HG03575 (cell line): ENCODE measurements around the gene FCHSD2.
"Not testable (repeated sequence)": the region's sequence is repeated elsewhere in the genome, so short reads cannot be mapped to it uniquely, and the experiment has no call there.

ENCODE experiments used
- ATAC-seq: cut with Tn5 transposase; IDR thresholded peaks from one replicate; pipeline ENCODE4 v1.9.1; 2021; ENCODE audit not compliant: unreplicated experiment, insufficient number of reproducible peaks, low FRiP score; ENCODE audit errors: extremely low read depth

FCHSD2 gene

GRCh38 chr11:72924568-72925190 lies 217.4 kb downstream of the FCHSD2 start:
- no peak for ATAC-seq

GRCh38 chr11:72921028-72921716 lies 220.9 kb downstream of the FCHSD2 start:
- no peak for ATAC-seq

GRCh38 chr11:72920001-72920400 lies 222.1 kb downstream of the FCHSD2 start:
- no peak for ATAC-seq

GRCh38 chr11:72918851-72919250 lies 223.3 kb downstream of the FCHSD2 start:
- ATAC-seq = no peak

GRCh38 chr11:72912253-72912652 lies 229.9 kb downstream of the FCHSD2 start:
- ATAC-seq = no peak

DNA sequence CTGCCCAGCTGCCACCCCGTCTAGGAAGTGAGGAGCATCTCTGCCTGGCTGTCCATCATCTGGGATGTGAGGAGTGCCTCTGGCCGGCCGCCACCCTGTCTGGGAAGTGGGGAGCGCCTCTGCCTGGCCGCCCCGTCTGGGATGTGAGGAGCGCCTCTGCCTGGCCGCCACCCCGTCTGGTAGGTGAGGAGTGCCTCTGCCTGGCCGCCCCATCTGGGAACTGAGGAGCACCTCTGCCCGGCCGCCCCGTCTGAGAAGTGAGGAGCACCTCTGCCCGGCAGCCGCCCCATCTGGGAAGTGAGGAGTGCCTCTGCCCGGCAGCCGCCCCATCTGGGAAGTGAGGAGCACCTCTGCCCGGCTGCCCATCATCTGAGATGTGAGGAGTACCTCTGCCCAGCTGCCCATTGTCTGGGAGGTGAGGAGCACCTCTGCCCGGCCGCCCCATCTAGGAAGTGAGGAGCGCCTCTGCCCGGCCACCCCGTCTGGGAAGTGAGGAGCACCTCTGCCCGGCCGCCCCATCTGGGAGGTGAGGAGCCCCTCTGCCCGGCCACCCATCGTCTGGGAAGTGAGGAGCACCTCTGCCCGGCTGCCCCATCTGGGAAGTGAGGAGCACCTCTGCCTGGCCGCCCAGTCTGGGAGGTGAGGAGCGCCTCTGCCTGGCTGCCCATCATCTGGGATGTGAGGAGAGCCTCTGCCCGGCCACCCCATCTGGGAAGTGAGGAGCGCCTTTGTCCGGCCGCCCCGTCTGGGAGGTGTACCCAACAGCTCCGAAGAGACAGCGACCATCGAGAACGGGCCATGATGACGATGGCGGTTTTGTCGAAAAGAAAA lies 232.3 kb downstream of the FCHSD2 start:
- ATAC-seq = not testable (repeated sequence)

DNA sequence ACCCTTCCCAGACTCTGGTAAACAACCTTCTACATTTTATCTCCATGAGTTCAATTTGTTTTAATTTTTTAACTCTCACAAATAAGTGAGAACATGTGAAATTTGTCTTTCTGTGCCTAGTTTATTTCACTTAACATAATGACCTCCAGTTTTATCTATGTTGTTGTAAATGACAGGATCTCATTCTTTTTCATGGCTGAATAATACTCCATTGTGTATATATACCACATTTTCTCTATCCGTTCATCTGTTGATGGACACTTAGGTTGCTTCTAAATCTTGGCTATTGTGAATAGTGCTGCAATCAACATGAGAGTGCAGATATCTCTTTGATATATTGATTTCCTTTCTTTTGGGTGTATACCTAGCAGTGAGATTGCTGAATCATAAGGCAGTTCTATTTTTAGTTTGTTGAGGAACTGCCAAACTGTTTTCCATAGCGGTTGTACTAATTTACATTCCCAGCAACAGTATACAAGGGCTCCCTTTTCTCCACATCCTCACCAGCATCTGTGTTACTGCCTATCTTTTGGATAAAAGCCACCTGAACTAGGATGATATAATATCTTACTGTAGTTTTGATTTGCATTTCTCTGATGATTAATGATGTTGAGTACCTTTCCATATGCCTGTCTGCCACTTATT lies 234.0 kb downstream of the FCHSD2 start:
- ATAC-seq = no peak

GRCh38 chr11:72904016-72904415 lies 238.1 kb downstream of the FCHSD2 start:
- no peak for ATAC-seq

GRCh38 chr11:72901374-72901773 lies 240.7 kb downstream of the FCHSD2 start:
- ATAC-seq = no peak

- ATAC-seq = no peak
Measured at GRCh38 chr11:72900013-72900412, 242.1 kb downstream of the FCHSD2 start.

GRCh38 chr11:72899238-72899637 lies 242.9 kb downstream of the FCHSD2 start:
- ATAC-seq = no peak

DNA sequence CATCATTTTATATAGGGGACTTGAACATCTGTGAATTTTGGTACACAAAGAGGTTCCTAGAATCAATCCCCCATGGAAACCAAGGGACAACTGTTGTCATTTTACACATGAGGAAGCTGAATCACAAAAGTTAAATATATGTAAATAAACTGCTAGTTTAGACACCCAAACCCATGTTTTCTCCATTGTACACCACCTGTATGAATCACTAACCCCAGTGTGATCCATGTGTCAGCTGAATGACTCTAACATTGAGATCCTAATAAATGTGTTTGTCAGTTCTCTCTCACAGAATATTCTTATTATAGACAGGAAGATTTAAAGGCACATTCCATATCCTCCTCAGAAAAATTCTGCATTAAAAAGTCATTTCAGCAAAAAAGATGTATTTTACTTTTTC lies 244.6 kb downstream of the FCHSD2 start:
- no peak for ATAC-seq

- no peak for ATAC-seq
Measured at GRCh38 chr11:72896431-72896830, 245.7 kb downstream of the FCHSD2 start.

DNA sequence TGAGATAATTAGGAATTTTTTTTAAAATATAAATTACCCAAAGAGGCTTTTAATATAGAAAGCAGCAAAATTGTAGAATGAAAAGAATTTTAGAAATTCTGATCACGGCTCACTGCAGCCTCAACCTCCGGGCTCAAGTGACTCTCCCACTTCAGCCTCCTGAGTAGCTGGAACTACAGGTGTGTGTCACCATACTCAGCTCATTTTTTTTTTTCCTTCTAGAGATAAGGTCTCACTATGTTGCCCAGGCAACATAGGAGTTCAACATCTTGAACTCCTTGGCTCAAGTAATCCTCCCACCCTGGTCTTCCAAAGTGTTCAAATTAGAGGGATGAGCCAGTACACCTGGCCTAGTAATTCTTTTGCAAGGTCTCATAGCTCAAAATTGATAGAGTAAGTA lies 251.2 kb downstream of the FCHSD2 start:
- no peak for ATAC-seq

- no peak for ATAC-seq
Measured at GRCh38 chr11:72886619-72887018, 255.5 kb downstream of the FCHSD2 start.

DNA sequence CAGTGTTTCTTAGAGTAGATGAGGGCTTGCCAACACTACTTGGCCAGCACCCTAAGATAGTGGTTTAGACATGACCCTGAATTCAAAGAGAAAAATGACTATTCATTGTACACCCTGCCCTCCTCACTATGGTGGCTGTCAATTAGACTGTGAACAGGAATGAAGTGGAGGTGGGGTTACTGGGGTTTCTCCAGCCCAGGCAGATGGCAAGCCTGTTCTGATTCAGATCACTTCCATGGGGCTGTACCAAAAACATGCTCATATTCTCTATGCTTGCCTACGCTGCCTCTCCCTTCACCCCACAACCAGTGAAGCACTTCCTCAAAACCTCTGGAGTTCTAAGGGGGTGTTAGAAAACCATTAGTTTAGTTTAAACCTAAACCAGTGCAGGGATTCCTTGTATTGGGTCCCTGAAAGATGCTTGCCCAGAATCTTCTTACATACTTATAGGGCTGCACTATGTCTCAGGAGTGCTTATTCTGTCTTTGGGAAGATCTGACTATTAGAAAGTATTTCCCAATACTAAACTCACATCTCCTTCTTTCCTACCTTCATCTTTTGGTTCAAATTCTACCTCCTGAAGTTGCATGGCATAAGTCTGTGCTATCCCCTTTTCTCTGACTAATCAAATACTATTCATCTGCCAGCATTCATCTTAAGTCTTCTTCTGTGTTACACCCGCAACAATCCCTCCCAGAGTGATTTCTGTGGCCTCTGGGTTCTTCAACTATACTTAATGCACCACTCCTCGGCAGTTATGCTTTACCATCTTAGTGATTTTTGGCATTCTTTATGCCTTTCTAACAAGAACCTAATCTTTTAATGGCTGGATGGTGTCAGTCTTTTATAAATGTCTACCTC lies 256.1 kb downstream of the FCHSD2 start:
- no peak for ATAC-seq

DNA sequence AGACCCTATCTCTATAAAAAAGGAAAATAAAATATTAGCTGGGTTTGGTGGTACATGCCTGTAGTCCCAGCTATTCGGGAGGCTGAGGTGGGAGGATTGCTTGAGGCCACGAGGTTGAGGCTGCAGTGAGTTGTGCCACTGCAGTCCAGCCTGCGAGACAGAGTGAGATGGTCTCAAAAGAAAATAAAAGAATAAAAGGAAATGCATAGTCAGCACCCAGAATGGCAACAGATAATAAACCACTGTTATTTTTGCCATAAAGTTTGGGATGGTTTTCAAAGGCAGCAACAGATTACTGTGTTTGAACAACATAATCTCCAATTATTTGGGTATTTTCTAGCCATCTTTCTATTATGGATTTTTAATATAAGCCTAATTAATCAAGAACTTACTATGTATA lies 266.0 kb downstream of the FCHSD2 start:
- ATAC-seq = no peak

DNA sequence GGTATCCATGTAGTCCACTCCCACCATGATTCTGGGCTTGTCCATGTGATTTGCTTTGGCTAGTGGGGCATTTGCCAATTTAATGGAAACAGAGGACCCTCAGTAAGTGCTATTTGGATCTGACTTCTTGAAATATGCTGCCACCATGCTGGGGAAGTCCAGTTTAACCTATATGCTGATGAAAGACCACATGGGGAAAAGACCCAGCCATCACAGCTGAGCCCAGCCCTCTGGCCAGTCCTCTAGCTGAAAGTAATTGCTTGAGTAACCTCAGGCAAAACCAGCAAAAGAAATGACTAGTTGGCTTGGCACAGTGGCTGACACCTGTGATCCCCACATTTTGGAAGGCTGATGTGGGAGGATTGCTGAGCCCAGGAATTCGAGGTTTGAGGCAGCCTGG lies 266.4 kb downstream of the FCHSD2 start:
- ATAC-seq = no peak

DNA sequence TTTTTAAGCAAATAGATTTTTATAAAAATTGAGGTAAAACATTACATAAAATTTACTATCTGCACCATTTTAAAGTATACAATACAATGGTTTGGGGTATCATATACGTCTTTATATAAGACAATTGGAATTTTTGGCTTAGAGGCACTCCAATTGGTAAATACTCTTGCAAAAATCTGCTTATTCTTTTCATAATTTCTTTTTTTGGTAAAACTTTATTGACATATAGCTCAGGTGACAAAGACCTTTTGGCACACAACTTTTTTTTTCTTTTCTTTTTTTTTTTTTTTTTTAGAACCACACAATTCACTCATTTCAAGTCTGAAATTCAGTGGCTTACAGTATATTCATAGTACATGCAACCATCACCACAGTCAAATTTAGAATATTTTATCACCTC lies 270.1 kb downstream of the FCHSD2 start:
- no peak for ATAC-seq
